OCI-LY1 (cell line): ENCODE measurements around the gene CHST11.

Source experiments
- H2AFZ ChIP-seq: fragments of 200-600 bp; sonication (generic), shearing (Covaris generic); 2 replicates; pipeline ENCODE4 v1.6.0; 2014; ENCODE audit warnings: antibody characterized with exemption, mild to moderate bottlenecking, low read length
- H3F3A ChIP-seq: fragments of 200-600 bp; sonication (generic), shearing (Covaris generic); 2 replicates; pipeline ENCODE4 v1.6.0; 2014; ENCODE audit warnings: mild to moderate bottlenecking, antibody characterized with exemption, low read length, moderate library complexity; ENCODE audit not compliant: insufficient read depth
- H3K27ac ChIP-seq: fragments of 200-600 bp; sonication (generic); 2 replicates; pipeline ENCODE4 v1.5.1; 2014; ENCODE audit warnings: low read length, mixed run types, mild to moderate bottlenecking, low read depth; ENCODE audit not compliant: poor library complexity, severe bottlenecking
- H3K27me3 ChIP-seq: fragments of 200-600 bp; sonication (generic); 2 replicates; pipeline ENCODE4 v1.6.0; 2014; ENCODE audit warnings: antibody characterized with exemption, mild to moderate bottlenecking, low read length, moderate library complexity; ENCODE audit not compliant: insufficient read depth
- H3K36me3 ChIP-seq: fragments of 200-600 bp; sonication (generic); 2 replicates; pipeline ENCODE4 v1.6.1; 2014; ENCODE audit warnings: mild to moderate bottlenecking, antibody characterized with exemption, low read length, moderate library complexity, mixed read lengths; ENCODE audit not compliant: insufficient read depth
- H3K4me1 ChIP-seq: fragments of 200-600 bp; sonication (generic); 2 replicates; pipeline ENCODE4 v1.5.1; 2014; ENCODE audit warnings: mild to moderate bottlenecking, low read length, moderate library complexity; ENCODE audit not compliant: insufficient read depth, severe bottlenecking
- H3K4me2 ChIP-seq: fragments of 200-600 bp; sonication (generic), shearing (Covaris generic); 2 replicates; pipeline ENCODE4 v1.6.1; 2014; ENCODE audit warnings: low read length
- H3K4me3 ChIP-seq: fragments of 200-600 bp; sonication (generic); 2 replicates; pipeline ENCODE4 v1.5.1; 2014; ENCODE audit warnings: low read length, low read depth, mild to moderate bottlenecking, mixed read lengths; ENCODE audit not compliant: poor library complexity, severe bottlenecking
- H3K79me2 ChIP-seq: fragments of 200-600 bp; shearing (Covaris generic); 2 replicates; pipeline ENCODE4 v1.6.1; 2016; ENCODE audit warnings: mixed run types, low read length, mixed read lengths; ENCODE audit not compliant: insufficient read depth
- H3K9ac ChIP-seq: fragments of 200-600 bp; sonication (generic), shearing (Covaris generic); 2 replicates; pipeline ENCODE4 v1.6.1; 2014; ENCODE audit warnings: mild to moderate bottlenecking, low read length, mixed read lengths
- H3K9me2 ChIP-seq: fragments of 200-600 bp; sonication (generic), shearing (Covaris generic); 2 replicates; pipeline ENCODE4 v1.6.1; 2014; ENCODE audit warnings: low read depth, mild to moderate bottlenecking, low read length, mixed read lengths
- H3K9me3 ChIP-seq: fragments of 200-600 bp; shearing (Covaris generic); 2 replicates; pipeline ENCODE4 v1.6.1; 2014; ENCODE audit warnings: low read length, mixed read lengths
- H4K20me1 ChIP-seq: fragments of 200-600 bp; sonication (generic), shearing (Covaris generic); 2 replicates; pipeline ENCODE4 v1.6.0; 2016; ENCODE audit warnings: mild to moderate bottlenecking, low read length; ENCODE audit not compliant: insufficient read depth
- EZH2 ChIP-seq: fragments of 200-600 bp; sonication (generic), shearing (Covaris generic); IDR thresholded peaks from 2 replicates; pipeline ENCODE4 v1.8.0; 2017; ENCODE audit warnings: borderline replicate concordance, mixed run types, mild to moderate bottlenecking, antibody characterized with exemption, low read length, moderate library complexity, mixed read lengths
- TF ChIP-seq, protein P1 (sequence below): fragments of 200-600 bp; sonication (generic), shearing (Covaris generic); IDR thresholded peaks from 2 replicates; pipeline ENCODE4 v1.5.1; 2017; ENCODE audit warnings: mild to moderate bottlenecking, antibody characterized with exemption, low read length, moderate library complexity, mixed read lengths

The CHST11 gene

GRCh38 chr12:104628831-104629135 lies 172.0 kb downstream of the CHST11 start:
- Histone ChIP-seq H3K36me3 (no peaks in the 10 kb centered on the region), H3K4me2 (no peak overlapping the region)
- no peak for TF ChIP-seq EZH2
- TF ChIP-seq, protein P1, sequence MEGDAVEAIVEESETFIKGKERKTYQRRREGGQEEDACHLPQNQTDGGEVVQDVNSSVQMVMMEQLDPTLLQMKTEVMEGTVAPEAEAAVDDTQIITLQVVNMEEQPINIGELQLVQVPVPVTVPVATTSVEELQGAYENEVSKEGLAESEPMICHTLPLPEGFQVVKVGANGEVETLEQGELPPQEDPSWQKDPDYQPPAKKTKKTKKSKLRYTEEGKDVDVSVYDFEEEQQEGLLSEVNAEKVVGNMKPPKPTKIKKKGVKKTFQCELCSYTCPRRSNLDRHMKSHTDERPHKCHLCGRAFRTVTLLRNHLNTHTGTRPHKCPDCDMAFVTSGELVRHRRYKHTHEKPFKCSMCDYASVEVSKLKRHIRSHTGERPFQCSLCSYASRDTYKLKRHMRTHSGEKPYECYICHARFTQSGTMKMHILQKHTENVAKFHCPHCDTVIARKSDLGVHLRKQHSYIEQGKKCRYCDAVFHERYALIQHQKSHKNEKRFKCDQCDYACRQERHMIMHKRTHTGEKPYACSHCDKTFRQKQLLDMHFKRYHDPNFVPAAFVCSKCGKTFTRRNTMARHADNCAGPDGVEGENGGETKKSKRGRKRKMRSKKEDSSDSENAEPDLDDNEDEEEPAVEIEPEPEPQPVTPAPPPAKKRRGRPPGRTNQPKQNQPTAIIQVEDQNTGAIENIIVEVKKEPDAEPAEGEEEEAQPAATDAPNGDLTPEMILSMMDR, result no peak

DNA sequence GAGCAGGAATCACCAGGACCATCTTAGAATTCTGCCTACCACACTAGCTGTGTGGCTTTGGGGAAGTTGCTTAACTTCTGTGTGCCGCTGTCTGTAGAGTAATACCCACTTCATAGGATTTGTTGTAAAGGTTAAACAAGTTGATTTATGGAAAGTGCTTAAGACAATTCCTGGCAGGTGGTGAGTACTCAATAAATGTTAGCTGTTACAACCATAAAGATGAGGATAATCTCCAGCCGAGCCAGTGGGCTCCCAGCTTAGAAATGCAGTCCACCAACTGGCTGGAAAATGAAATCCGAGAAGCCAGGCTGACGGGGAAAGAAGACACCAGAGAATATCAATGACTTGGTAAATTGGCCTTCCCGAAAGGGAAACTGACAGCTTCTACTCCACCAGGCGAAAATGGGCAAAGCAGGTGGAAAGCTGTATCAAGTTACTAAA lies 173.5 kb downstream of the CHST11 start:
- Histone ChIP-seq H3K4me1 (no peaks in the 10 kb centered on the region), H3K79me2 (no peaks in the 10 kb centered on the region), H2AFZ (no peak overlapping the region), H3K9me3 (no peaks in the 10 kb centered on the region), H3K4me3 (no peak overlapping the region), H3K36me3 (no peaks in the 10 kb centered on the region), H3K9ac (no peak overlapping the region), H3F3A (no peaks in the 10 kb centered on the region), H3K9me2 (no peaks in the 10 kb centered on the region), H3K27ac (no peak overlapping the region), H3K4me2 (no peak overlapping the region), H4K20me1 (no peaks in the 10 kb centered on the region), H3K27me3 (no peaks in the 10 kb centered on the region)
- TF ChIP-seq, protein P1, result no peak
- no peak for TF ChIP-seq EZH2

More at GRCh38 chr12:104628831-104629135, 172.0 kb downstream of the CHST11 start:
- H3K4me3 ChIP-seq, result no peak overlapping the region
- no peaks in the 10 kb centered on the region for H4K20me1 ChIP-seq
- H3K9me3 ChIP-seq, result no peaks in the 10 kb centered on the region
- H3K4me1 ChIP-seq, result no peaks in the 10 kb centered on the region
- no peaks in the 10 kb centered on the region for H3K9me2 ChIP-seq
- H3K27ac ChIP-seq, result no peak overlapping the region
- H3K79me2 ChIP-seq, result no peaks in the 10 kb centered on the region
- H3F3A ChIP-seq, result no peaks in the 10 kb centered on the region
- no peak overlapping the region for H3K9ac ChIP-seq
- H2AFZ ChIP-seq, result no peak overlapping the region
- no peaks in the 10 kb centered on the region for H3K27me3 ChIP-seq

DNA sequence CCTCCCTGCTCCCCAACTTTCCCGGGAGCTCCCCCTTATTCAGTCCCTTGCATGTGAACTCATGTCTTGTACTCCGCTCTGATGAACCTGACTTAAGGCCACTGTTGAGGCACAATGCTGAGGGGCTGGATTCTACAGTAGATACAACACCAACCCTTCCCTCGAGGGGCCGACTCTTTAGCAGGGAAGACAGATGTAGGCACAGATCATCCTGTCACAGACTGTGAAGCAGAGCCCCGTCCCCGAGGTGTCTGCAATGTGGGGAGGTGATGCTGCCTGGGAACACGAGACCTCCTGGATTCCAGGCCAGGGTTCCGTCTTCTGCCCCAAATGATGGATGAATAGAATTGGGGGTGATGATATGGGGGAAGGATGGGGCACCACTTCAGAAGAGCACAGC lies 175.1 kb downstream of the CHST11 start:
- Histone ChIP-seq H3K9me2 (no peaks in the 10 kb centered on the region), H3K36me3 (no peaks in the 10 kb centered on the region), H3K9ac (no peak overlapping the region), H3F3A (no peaks in the 10 kb centered on the region), H3K27ac (no peak overlapping the region), H3K4me1 (no peaks in the 10 kb centered on the region), H4K20me1 (no peaks in the 10 kb centered on the region), H3K4me2 (no peak overlapping the region), H2AFZ (no peak overlapping the region), H3K27me3 (no peaks in the 10 kb centered on the region), H3K79me2 (no peaks in the 10 kb centered on the region), H3K4me3 (no peak overlapping the region), H3K9me3 (no peaks in the 10 kb centered on the region)
- no peak for TF ChIP-seq EZH2
- TF ChIP-seq, protein P1, result no peak
